Type B pancreatic cell (in vitro differentiated cells): Measurements from ENCODE around the gene CCDC158. TPM values are rescaled to one million over a fixed set of nuclear protein-coding genes. Genes with fewer than 3 reads are reported as not detected.
A peak's percentile ranks its signal among the peaks of the same experiment; 100 is the strongest.

Source experiments
- DNase-seq: peaks from one replicate; pipeline ENCODE4 v3.0.0; 2021; ENCODE audit warnings: mixed read lengths; ENCODE audit not compliant: unreplicated experiment; ENCODE audit errors: extremely low spot score
- H3K27ac Mint-ChIP-seq: 2 replicates; pipeline ENCODE4 v1.8.0; 2021; ENCODE audit warnings: mild to moderate bottlenecking, mixed read lengths
- H3K27me3 Mint-ChIP-seq: 2 replicates; pipeline ENCODE4 v1.8.0; 2021; ENCODE audit warnings: mixed read lengths
- H3K36me3 Mint-ChIP-seq: 2 replicates; pipeline ENCODE4 v1.8.0; 2021; ENCODE audit warnings: mixed read lengths
- H3K4me1 Mint-ChIP-seq: one replicate; pipeline ENCODE4 v1.8.0; 2021; ENCODE audit warnings: mixed read lengths; ENCODE audit not compliant: unreplicated experiment
- H3K4me3 Mint-ChIP-seq: 2 replicates; pipeline ENCODE4 v1.8.0; 2021; ENCODE audit warnings: mild to moderate bottlenecking, mixed read lengths
- H3K9me3 Mint-ChIP-seq: 2 replicates; pipeline ENCODE4 v1.8.0; 2021; ENCODE audit warnings: mixed read lengths
- total RNA-seq: library from RNA; stranded (reverse); gene quantifications from 2 replicates; pipeline ENCODE4 v1.2.1, GENCODE V29; 2021; ENCODE audit warnings: low replicate concordance
- TF ChIP-seq, protein P1 (sequence below): fragments of 200-600 bp; sonication (generic); conservative IDR thresholded peaks from 2 replicates; pipeline ENCODE4 v1.5.0; 2021; ENCODE audit warnings: antibody characterized with exemption, mild to moderate bottlenecking

Gene CCDC158
- total RNA-seq, 1 donor from 2014 or later: not detected

GRCh38 chr4:76384052-76384451, 36.9 kb downstream of the CCDC158 start:
- peaks cover 3% of the 10 kb centered on the region for H3K27me3 Mint-ChIP-seq
- no peaks in the 10 kb centered on the region for H3K36me3 Mint-ChIP-seq
- peaks cover 6% of the 10 kb centered on the region for H3K4me1 Mint-ChIP-seq
- TF ChIP-seq, protein P1, sequence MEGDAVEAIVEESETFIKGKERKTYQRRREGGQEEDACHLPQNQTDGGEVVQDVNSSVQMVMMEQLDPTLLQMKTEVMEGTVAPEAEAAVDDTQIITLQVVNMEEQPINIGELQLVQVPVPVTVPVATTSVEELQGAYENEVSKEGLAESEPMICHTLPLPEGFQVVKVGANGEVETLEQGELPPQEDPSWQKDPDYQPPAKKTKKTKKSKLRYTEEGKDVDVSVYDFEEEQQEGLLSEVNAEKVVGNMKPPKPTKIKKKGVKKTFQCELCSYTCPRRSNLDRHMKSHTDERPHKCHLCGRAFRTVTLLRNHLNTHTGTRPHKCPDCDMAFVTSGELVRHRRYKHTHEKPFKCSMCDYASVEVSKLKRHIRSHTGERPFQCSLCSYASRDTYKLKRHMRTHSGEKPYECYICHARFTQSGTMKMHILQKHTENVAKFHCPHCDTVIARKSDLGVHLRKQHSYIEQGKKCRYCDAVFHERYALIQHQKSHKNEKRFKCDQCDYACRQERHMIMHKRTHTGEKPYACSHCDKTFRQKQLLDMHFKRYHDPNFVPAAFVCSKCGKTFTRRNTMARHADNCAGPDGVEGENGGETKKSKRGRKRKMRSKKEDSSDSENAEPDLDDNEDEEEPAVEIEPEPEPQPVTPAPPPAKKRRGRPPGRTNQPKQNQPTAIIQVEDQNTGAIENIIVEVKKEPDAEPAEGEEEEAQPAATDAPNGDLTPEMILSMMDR: no peak
- H3K4me3 Mint-ChIP-seq: no peak overlapping the region
- H3K9me3 Mint-ChIP-seq: peaks cover 4% of the 10 kb centered on the region
- H3K27ac Mint-ChIP-seq: peak overlapping the region; percentile 66
- no peak for DNase-seq

DNA sequence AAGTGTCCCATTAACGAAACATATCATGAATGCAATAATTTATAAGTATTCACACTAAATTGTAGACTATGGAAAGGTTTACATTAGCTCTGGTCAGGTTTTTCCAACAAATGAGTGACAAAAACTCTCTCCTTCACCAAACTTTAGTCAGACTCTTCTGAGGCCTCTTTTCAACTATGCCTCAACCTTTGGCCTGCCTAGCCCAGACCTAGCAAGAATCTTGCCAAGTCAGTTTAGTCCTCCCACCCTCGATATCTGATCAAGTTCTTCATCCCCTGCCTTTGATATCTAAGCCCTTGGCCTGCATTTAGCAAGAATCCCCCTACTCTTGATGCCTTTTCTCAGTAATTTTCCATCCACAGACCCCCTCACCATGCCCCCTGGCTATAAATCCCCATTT, 37.9 kb downstream of the CCDC158 start:
- Mint-ChIP-seq H3K4me1 (peaks cover 12% of the 10 kb centered on the region), H3K4me3 (no peak overlapping the region), H3K9me3 (no peaks in the 10 kb centered on the region), H3K36me3 (no peaks in the 10 kb centered on the region), H3K27me3 (peaks cover 4% of the 10 kb centered on the region), H3K27ac (peak overlapping the region; percentile 66)
- TF ChIP-seq, protein P1: no peak
- no peak for DNase-seq

DNA sequence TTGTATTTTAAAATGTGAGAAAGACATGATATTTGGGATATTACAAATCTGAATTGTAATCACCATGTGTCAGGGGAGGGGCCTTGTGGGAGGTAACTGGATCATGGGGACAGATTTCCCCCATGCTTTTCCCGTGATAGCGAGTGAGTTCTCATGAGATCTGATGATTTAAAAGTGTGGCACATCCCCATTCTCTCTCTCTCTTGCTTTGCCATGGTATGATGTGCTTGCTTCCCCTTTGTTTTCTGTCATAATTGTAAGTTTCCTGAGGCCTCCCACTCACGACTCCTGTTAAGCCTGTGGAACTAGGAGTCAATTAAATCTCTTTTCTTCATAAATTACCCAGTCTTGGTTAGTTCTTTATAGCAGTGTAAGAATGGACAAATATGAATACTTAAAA, 39.0 kb downstream of the CCDC158 start:
- no peaks in the 10 kb centered on the region for H3K9me3 Mint-ChIP-seq
- H3K4me3 Mint-ChIP-seq: no peak overlapping the region
- peaks cover 6% of the 10 kb centered on the region for H3K27me3 Mint-ChIP-seq

DNA sequence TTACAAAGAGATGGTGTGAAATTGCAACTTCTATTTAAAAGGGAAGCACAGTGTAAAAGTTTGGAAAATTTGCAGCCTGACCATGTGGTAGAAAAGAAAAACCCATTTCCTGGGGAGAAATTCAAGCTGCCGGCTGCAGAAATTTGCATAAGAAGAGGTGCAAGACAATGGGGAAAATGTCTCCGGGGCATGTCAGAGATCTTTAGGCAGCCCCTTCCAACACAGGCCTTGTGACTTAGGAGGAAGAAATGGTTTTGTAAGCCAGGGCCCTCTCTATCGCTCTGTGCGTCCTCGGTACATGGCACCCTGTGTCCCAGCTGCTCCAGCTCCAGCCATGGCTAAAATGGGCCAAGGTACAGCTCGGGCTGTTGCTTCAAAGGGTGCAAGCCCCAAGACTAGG, 40.4 kb downstream of the CCDC158 start:
- DNase-seq: no peak
- Mint-ChIP-seq H3K27ac (no peak overlapping the region), H3K4me1 (peaks cover 27% of the 10 kb centered on the region), H3K27me3 (peaks cover 9% of the 10 kb centered on the region), H3K36me3 (no peaks in the 10 kb centered on the region), H3K9me3 (no peaks in the 10 kb centered on the region), H3K4me3 (no peak overlapping the region)
- TF ChIP-seq, protein P1: no peak

More for the DNA sequence above, 39.0 kb downstream of the CCDC158 start:
- Mint-ChIP-seq H3K27ac (no peak overlapping the region), H3K36me3 (no peaks in the 10 kb centered on the region), H3K4me1 (peaks cover 22% of the 10 kb centered on the region)
- TF ChIP-seq, protein P1: no peak
- DNase-seq: no peak

- no peaks in the 10 kb centered on the region for H3K36me3 Mint-ChIP-seq
- H3K9me3 Mint-ChIP-seq: no peaks in the 10 kb centered on the region
- no peak for DNase-seq
- H3K27me3 Mint-ChIP-seq: peaks cover 12% of the 10 kb centered on the region
- H3K4me1 Mint-ChIP-seq: peaks cover 21% of the 10 kb centered on the region
- peak overlapping the region; percentile 18 for H3K4me3 Mint-ChIP-seq
- TF ChIP-seq, protein P1: peak; percentile 84
- H3K27ac Mint-ChIP-seq: peak overlapping the region; percentile 18
Measured at GRCh38 chr4:76377911-76378310, 43.0 kb downstream of the CCDC158 start.

DNA sequence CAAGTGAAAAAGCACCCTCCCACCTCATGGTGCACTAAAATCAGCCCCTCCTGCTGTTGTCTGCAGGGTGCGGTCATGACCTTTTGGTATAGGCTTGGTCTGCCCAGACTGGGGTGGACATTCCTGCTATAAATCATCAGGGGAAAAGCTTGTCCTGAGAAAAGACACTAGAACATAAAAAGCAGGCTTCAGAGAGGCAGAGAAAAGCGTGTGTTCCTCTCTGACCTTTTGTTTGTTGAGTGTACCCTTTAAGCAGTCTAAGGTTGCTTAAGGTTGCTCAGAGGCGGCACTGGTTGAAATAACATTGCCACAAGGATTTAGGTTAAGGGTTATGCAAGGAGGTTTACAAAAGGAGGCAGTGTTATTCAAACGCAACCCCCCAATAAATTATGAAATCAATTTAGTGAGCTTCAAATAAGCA, 43.5 kb downstream of the CCDC158 start:
- peaks cover 12% of the 10 kb centered on the region for H3K27me3 Mint-ChIP-seq

More for the DNA sequence above, 43.5 kb downstream of the CCDC158 start:
- H3K4me3 Mint-ChIP-seq: peak overlapping the region; percentile 37
- DNase-seq: no peak
- no peaks in the 10 kb centered on the region for H3K36me3 Mint-ChIP-seq
- no peak overlapping the region for H3K27ac Mint-ChIP-seq
- H3K4me1 Mint-ChIP-seq: peaks cover 21% of the 10 kb centered on the region
- TF ChIP-seq, protein P1: no peak
- no peaks in the 10 kb centered on the region for H3K9me3 Mint-ChIP-seq
